ENCODE results near the gene RERE.

Gene RERE

DNA sequence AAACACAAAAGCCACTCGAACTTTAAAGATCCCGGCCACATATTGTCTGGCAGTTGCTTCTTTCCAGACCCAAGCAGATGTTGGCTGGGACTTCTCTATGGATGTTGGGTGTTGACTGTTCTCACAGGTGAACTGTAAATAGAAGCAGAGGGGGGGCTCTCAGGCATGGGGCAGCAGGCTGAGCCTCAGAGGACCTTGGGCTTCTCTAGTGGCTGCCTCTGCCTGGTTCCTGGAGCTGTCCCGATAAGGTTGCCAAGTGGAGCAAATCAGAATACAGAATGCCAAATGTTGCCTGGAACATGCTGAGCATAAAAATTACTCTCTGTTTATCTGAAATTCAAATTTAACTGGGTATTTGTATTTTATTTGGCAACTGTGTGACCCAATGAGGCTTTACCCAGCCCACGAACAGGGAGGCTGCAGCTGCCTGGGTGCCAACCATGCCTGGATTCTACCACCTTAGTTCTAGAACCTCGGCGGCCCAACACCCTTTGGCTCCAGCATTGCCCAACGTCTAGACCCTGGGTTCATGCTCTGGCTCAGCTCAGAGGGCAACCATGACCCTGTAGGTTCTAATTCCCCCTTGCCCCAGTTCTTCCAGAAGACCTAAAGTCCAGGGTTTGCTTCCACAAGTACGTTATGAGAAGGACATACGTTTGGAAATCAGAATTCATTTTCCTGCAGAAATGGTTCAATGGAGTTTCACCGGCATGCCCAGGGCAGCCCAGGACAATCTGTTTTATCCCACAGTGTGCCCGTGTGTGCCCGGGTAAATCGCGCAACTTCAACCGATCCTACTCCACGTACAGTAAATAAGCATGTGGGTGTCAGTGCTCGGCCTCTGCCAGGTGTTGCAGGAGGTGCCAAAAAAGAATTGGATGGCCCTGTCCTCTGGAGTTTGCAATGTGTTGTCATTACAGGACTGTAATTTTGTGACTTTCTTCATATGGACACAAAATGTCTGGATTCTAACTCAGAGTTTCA, 504.9 kb downstream of the RERE start:
- no peak for DNase-seq (ENCODE audit: low read depth, low spot score)

DNA sequence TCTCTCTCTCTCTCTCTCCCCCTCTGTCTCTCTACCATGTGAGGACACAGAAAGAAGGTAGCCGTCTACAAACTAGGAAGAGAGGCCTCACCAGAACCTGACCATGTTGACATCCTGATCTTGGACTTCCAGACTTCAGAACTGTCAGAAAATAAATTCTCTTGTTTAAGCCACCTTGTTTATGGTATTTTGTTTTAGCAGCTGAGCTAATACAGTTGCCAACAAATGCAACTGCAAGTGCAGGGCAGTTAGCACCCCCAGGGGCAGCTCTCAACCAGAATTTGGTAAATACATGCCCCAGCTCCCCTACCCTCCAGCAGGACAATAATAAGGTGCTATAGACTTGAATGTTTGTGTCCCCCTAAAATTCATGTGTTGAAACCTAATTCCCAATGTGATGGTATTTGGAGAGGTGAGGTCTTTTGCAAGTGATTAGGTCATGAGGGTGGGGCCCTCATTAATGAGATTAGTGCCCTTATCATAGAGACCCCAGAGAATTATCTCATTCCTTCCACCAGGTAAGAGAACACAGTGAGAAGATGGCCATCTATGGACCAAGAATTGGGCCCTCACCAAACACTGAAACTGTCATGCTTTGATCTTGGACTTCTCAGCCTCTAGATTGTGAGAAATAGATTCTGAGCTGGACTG, 506.2 kb downstream of the RERE start:
- no peak for DNase-seq (ENCODE audit: low read depth, low spot score)

DNA sequence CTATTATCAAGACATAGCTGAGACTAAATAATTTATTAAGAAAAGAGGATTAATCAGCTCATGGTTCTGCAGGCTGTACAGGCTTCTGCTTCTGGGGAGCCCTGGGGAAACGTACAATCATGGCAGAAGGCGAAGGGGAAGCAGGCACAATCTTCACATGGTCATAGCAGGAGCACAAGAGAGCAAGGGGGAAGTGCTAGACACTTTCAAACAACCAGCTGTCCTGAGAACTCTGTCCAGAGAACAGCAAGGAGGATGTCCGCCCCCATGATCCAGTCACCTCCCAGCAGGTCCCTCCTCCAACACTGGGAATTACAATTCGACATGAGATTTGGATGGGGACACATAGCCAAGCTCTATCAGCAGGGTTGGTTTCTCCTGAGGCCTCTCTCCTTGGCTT, 509.8 kb downstream of the RERE start:
- no peak for DNase-seq (ENCODE audit: low read depth, low spot score)

DNA sequence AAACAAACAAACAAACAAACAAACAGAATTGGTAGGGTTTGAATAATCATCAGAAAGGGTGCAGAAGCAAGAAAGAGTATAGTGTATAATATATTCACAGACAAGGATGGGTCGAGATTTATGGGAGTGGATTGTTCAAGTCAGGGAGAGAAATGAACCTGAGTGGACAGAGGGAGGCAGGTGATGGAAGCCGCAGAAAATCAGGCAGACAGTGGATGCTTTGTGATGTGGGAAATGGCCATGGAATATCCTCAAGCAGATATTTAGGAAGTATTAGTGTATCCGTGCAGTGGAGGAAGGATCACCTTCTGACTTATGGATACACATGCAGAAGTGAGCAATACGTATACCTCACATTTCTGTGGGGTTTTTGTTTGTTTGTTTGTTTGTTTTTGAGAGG, 513.6 kb downstream of the RERE start:
- DNase-seq (ENCODE audit: low read depth, low spot score): no peak

DNA sequence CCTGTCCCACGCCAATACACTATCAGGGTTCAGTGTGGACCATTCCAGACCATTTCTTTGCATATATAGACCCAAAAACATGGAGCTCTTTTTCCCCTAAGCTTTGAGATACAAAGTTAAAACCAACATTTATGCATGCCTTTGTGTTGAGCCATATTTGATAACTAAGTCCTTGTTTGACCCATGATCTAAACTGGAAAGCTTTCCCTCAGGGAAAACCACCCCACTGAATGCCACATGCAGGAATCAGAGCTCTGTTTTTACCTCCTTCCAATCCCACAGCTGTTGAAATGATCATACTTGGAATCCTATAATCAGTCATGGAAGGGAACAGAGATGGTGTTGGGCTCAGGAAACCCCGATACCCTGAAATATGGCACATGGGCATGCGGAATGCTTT, 514.3 kb downstream of the RERE start:
- DNase-seq (ENCODE audit: low read depth, low spot score): no peak
